ENCODE data around the gene GYS1. TPM values are rescaled to one million over a fixed set of nuclear protein-coding genes. Genes with fewer than 3 reads are reported as not detected.

GYS1 gene
- total and polyA plus RNA-seq, 2 of the 8 experiments (the other 6 are each of a cell fraction or from before 2014, with no cell fraction given): 30.0 to 38.7 TPM

DNA sequence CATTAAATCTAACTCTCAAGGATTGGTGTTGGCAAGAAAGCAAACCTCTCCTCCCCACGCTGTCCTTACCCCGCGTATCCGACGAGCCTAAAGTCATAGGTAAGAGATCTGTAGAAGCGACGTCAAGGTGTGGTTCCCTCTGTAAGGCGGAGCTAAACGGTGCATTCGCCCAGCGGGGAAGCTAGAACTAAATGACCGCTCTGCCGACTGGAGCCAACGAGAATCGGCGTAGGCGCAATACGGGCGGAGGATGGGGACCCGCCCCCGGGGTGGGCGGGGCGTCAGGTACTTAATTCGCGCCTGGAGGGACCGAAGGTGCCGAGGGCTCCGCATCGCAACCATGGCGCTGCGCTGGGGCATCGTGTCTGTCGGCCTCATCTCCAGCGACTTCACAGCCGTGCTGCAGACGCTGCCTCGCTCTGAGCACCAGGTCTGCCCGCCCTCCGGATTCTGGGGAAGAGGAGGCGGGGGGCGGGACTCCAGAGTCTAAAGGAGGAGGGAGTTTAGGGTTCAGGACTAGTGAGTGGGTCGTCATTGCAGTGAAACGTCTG is 59.7 kb downstream of the GYS1 start, which contains the start of gene DHDH (continued):
- peak; percentile 63 for TF ChIP-seq SP1 (IDR thresholded peaks at IDR 0.05; ENCODE audit: low read depth, low read length)
- TF ChIP-seq TAF1 (IDR thresholded peaks at IDR 0.05; ENCODE audit: low read depth, low read length): peak; percentile 80
- TF ChIP-seq EZH2 (IDR thresholded peaks at IDR 0.05; ENCODE audit: low read depth, low read length, severe bottlenecking): peak; percentile 41
- peak; percentile 60 for TF ChIP-seq KDM4A (IDR thresholded peaks at IDR 0.05; ENCODE audit: low read depth, low read length, severe bottlenecking)
- TF ChIP-seq SRF (IDR thresholded peaks at IDR 0.05; ENCODE audit: low read depth, low read length): no peak
- no peak for TF ChIP-seq NRF1 (IDR thresholded peaks at IDR 0.05; ENCODE audit: low read depth, low read length)
- no peak for TF ChIP-seq SUZ12 (IDR thresholded peaks at IDR 0.05; ENCODE audit: low read length)
- no peak for TF ChIP-seq TCF12 (IDR thresholded peaks at IDR 0.05; ENCODE audit: low read depth, low read length)
- no peak for TF ChIP-seq FOSL1 (IDR thresholded peaks at IDR 0.05; ENCODE audit: insufficient read depth, low read depth, low read length)
- TF ChIP-seq NANOG (IDR thresholded peaks at IDR 0.05; ENCODE audit: insufficient read depth, low read depth, low read length, poor library complexity, severe bottlenecking): no peak
- no peak for TF ChIP-seq CHD2 (IDR thresholded peaks at IDR 0.05; ENCODE audit: low read length)
- no peak for TF ChIP-seq SAP30 (IDR thresholded peaks at IDR 0.05; ENCODE audit: insufficient read depth, insufficient replicate concordance, low read length)
- no peak for TF ChIP-seq GABPA (IDR thresholded peaks at IDR 0.05; ENCODE audit: borderline replicate concordance, insufficient read depth, low read length)
- no peak for TF ChIP-seq EP300 (IDR thresholded peaks at IDR 0.05; ENCODE audit: borderline replicate concordance in 1 of 2, low read depth in 2 of 2, low read length in 2 of 2)
- peak; percentile 80 for TF ChIP-seq YY1 (IDR thresholded peaks at IDR 0.05; ENCODE audit: low read depth, low read length)
- TF ChIP-seq POLR2AphosphoS5 (IDR thresholded peaks at IDR 0.05; ENCODE audit: low read depth, low read length): peak; percentile 68; the same call in 1 of the 2 replicates

Data from H1 (cell line).